Measurements from ENCODE around the gene ANKRD55.
"Not testable (repeated sequence)": the region's sequence is repeated elsewhere in the genome, so short reads cannot be mapped to it uniquely, and the experiment has no call there.

The ANKRD55 gene

DNA sequence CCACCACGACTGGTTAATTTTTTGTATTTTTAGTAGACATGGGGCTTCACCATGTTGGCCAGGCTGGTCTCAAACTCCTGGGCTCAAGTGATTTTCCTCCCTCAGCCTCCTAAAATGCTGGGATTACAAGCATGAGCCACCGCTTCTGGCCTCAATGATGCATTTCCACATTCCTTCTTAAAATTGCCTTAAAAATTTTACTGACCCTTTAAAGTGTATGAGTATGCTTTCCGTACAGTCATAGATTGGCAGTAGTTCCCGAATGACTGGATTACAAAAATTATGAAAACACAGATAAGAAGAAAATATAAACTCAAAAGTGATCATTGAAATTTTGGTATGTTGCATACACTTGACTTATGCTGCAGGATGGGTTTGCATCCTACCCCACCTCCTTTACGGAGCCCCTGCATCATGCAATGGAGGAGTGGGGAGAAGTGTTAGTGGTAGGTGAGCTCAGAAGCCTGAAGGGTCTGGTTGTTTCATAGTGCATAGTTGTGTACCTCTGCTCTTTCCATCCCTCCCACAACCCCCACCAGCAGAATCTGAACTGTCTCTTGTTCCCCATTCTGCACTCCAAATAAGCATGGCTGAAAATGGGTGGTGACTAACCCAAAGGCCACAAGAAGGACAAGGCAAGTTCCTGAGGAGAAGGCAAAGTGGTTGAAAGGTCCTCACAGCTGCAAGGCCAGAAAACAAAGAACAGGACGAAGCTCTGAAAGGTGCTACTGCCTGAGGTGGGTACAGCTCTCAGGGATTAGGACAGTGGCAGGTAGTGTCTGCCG, 26.8 kb downstream of the ANKRD55 start:
- no peaks in the 10 kb centered on the region for H3K27me3 Mint-ChIP-seq
- H3K4me1 Mint-ChIP-seq (ENCODE audit: low read depth), result peaks cover 5% of the 10 kb centered on the region
- H3K9me3 Mint-ChIP-seq, result no peaks in the 10 kb centered on the region
- H3K27ac Mint-ChIP-seq, result no peak overlapping the region
- no peak overlapping the region for H3K4me3 Mint-ChIP-seq
- no peaks in the 10 kb centered on the region for H3K36me3 Mint-ChIP-seq (ENCODE audit: low read depth)

- not testable (repeated sequence) for H3K27ac Mint-ChIP-seq; H3K4me3 Mint-ChIP-seq; H3K9me3 Mint-ChIP-seq; H3K36me3 Mint-ChIP-seq (ENCODE audit: low read depth); H3K27me3 Mint-ChIP-seq
- peaks cover 13% of the 10 kb centered on the region for H3K4me1 Mint-ChIP-seq (ENCODE audit: low read depth)
Observed at GRCh38 chr5:56203936-56204335, 29.2 kb downstream of the ANKRD55 start.

DNA sequence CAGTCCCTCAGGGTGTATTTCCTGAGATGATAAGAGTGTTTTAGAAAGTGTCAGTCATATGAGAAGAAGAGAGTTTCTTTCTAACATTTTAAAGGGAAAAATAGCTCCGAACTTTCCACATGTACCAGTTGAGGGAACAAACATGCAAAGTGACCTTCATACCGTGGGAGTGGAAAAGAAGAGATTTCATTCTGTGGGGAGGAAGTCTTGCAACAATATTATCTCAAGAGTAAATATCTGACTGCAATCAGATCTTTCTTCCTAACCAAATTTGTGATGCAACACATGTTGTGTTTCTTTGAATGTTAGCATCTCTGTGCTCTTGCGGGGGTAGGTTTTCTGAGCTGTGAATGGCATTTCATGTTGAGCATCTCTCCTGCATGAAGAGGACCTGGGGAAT, 30.6 kb downstream of the ANKRD55 start:
- Mint-ChIP-seq H3K36me3 (ENCODE audit: low read depth) (no peaks in the 10 kb centered on the region), H3K27ac (no peak overlapping the region)

DNA sequence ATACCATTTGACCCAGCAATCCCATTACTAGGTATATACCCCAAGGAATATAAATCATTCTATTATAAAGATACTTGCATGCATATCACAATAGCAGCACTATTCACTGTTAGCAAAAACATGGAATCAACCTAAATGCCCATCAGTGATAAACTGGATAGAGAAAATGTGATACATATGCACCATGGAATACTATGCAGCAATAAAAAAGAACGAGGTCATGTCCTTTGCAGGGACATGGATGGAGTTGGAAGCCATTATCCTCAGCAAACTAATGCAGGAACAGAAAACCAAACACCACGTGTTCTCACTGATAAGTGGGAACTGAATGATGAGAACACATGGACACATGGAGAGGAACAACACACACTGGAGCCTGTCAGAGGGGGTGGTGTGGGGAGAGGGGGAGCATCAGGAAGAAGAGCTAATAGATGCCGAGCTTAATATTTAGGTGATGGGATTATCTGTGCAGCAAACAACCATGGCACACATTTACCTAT, 31.3 kb downstream of the ANKRD55 start:
- not testable (repeated sequence) for H3K4me3 Mint-ChIP-seq; H3K36me3 Mint-ChIP-seq (ENCODE audit: low read depth); H3K9me3 Mint-ChIP-seq; H3K27ac Mint-ChIP-seq; H3K27me3 Mint-ChIP-seq
- H3K4me1 Mint-ChIP-seq (ENCODE audit: low read depth), result peaks cover 13% of the 10 kb centered on the region

More for the DNA sequence above, 30.6 kb downstream of the ANKRD55 start:
- H3K4me1 Mint-ChIP-seq (ENCODE audit: low read depth), result peaks cover 13% of the 10 kb centered on the region
- no peaks in the 10 kb centered on the region for H3K27me3 Mint-ChIP-seq
- no peak overlapping the region for H3K4me3 Mint-ChIP-seq
- no peaks in the 10 kb centered on the region for H3K9me3 Mint-ChIP-seq

DNA sequence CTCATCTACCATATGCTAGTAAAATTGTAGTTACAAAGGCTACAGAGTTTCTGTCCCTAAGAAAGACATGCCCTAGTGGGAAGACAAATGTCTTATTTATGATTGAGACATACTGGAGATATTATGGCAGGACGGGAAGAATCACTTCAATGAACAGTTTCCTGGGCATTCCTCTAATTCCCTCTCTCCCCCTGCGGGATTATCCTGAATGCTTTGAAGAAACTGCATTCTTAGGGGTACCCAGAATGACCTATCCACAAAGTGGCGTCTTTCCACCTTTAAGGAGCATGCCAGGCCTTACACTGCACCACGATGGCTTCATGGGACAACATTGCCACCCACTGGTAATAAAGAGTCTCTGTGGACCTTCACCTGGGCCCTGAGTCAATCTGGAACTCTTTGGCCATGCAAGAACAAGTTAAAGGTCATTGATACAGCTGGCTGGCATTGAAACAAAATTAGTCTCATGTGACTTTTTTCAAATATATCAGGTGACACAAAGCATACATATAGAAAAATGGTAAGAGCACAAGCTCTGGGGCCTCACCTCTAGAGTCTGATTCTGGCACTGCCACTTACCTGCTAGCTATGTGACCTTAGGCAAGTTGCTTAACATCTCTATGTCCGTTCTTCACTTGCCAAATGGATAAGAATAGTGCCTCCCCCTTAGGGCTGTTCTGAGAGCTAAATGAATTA, 32.0 kb downstream of the ANKRD55 start:
- H3K9me3 Mint-ChIP-seq, result no peaks in the 10 kb centered on the region
- H3K27ac Mint-ChIP-seq, result no peak overlapping the region
- peaks cover 13% of the 10 kb centered on the region for H3K4me1 Mint-ChIP-seq (ENCODE audit: low read depth)
- H3K4me3 Mint-ChIP-seq, result no peak overlapping the region
- H3K27me3 Mint-ChIP-seq, result no peaks in the 10 kb centered on the region
- no peaks in the 10 kb centered on the region for H3K36me3 Mint-ChIP-seq (ENCODE audit: low read depth)

DNA sequence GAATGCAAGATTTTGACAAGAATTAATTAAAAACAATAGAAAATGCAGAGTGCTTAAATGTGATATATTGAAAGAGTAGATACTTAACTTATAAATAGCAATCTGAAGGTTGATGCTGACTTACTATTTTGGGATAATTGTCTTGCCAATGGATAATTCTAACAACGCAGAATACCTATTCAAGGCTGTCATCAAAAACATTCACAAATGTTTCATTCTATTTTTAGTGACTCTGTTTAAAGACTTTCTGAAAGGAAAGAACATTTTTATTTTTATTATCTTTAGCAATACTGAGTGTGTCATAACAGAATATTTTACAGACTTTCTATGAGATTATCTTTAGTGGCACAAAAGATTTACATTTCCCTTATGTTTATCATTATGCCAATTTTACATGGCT, 38.1 kb downstream of the ANKRD55 start:
- H3K36me3 Mint-ChIP-seq (ENCODE audit: low read depth), result no peaks in the 10 kb centered on the region
- no peaks in the 10 kb centered on the region for H3K27me3 Mint-ChIP-seq
- no peak overlapping the region for H3K4me3 Mint-ChIP-seq
- H3K27ac Mint-ChIP-seq, result no peak overlapping the region
- peaks cover 7% of the 10 kb centered on the region for H3K4me1 Mint-ChIP-seq (ENCODE audit: low read depth)
- no peaks in the 10 kb centered on the region for H3K9me3 Mint-ChIP-seq

- Mint-ChIP-seq H3K27ac (no peak overlapping the region), H3K4me3 (no peak overlapping the region), H3K36me3 (ENCODE audit: low read depth) (no peaks in the 10 kb centered on the region), H3K27me3 (no peaks in the 10 kb centered on the region), H3K4me1 (ENCODE audit: low read depth) (peaks cover 7% of the 10 kb centered on the region), H3K9me3 (no peaks in the 10 kb centered on the region)
Observed at GRCh38 chr5:56192246-56192645, 40.9 kb downstream of the ANKRD55 start.

DNA sequence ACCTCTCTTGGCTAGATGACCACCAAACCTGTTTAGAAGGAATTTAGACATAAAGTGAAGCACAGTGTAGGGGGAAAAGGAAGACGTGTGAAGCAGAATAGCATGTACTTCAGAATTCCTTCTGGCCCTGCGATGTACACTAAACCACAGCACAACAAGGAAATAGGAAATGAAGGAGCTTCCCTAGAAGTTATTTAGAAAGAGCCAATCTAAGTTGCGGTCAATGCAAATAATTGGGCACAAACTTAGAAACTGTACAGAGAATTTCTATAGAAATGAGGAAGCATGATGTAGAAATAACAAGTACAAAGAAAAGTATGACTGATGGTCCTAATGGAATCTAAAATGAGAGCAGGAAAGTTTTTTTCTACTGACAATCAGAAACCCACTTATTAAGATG, 41.5 kb downstream of the ANKRD55 start:
- Mint-ChIP-seq H3K9me3 (no peaks in the 10 kb centered on the region), H3K4me1 (ENCODE audit: low read depth) (peaks cover 7% of the 10 kb centered on the region), H3K27ac (no peak overlapping the region), H3K27me3 (no peaks in the 10 kb centered on the region), H3K4me3 (no peak overlapping the region), H3K36me3 (ENCODE audit: low read depth) (no peaks in the 10 kb centered on the region)

DNA sequence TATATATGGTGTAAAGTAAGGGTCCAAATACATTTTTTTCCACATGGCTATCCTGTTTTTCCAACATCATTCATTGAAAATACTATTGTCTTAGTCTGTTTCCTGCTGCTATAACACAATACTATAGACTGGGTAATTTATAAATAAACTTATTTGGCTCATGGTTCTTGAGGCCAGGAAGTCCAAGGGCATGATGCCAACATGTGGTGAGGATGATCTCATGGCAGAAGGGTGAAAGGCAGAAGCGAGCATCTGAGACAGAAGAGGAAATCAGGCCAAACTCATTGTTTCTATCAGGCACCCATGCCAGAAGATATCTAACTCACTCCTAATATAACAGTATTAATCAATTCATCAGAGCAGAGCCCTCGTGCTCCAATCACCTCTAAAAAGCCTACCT, 42.6 kb downstream of the ANKRD55 start:
- Mint-ChIP-seq H3K27ac (no peak overlapping the region), H3K4me3 (no peak overlapping the region), H3K4me1 (ENCODE audit: low read depth) (peaks cover 7% of the 10 kb centered on the region), H3K36me3 (ENCODE audit: low read depth) (no peaks in the 10 kb centered on the region), H3K27me3 (no peaks in the 10 kb centered on the region), H3K9me3 (no peaks in the 10 kb centered on the region)

DNA sequence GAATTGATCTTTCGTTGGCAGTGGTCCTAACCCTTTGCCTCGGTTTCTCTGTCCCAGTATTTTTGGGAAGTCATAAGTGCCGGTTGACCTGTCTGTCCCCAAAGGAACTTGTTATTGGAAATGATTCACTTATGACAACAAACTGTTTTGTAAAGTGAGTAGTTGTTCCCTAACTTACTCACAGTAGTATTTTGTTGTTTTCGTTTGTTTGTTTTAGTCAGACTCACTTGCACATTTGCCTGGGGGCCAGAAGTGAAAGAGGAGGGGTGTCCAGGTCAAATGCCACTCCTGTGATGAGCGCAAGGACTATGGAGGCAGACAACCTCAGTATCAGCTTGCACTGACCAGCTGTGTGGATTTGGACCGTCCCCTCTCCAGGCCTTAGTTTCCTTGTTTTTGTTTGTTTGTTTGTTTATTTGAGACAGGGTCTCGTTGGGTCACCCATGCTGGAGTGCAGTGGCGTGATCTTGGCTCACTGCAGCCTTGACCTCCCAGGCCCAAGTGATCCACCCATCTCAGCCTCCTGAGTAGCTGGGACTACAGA, 47.3 kb downstream of the ANKRD55 start:
- no peaks in the 10 kb centered on the region for H3K9me3 Mint-ChIP-seq
- H3K27ac Mint-ChIP-seq, result no peak overlapping the region
- no peak overlapping the region for H3K4me3 Mint-ChIP-seq
- H3K4me1 Mint-ChIP-seq (ENCODE audit: low read depth), result peaks cover 7% of the 10 kb centered on the region
- no peaks in the 10 kb centered on the region for H3K36me3 Mint-ChIP-seq (ENCODE audit: low read depth)
- H3K27me3 Mint-ChIP-seq, result no peaks in the 10 kb centered on the region

GRCh38 chr5:56183506-56183905, 49.6 kb downstream of the ANKRD55 start:
- Mint-ChIP-seq H3K27ac (no peak overlapping the region), H3K27me3 (no peaks in the 10 kb centered on the region)

DNA sequence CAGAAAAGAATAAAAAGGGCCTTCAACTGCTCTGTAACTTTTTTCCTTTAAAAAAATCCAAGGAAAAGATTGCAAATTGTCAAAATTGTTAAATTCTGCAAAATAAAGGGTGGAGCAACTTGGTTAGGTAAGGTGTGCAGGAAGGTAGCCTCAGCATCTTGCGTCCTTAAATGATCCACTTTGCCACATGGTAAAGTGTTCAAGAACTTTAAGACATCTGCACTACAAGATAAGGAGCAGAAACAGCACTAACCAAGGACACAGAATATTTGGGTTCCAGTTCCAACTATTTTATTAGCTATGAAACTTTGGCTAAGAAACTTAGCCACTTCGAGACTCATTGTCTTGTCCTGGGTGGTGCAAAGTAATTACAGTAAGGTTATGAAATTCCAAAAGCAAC, 53.7 kb downstream of the ANKRD55 start:
- Mint-ChIP-seq H3K4me1 (ENCODE audit: low read depth) (no peaks in the 10 kb centered on the region), H3K27ac (no peak overlapping the region), H3K9me3 (no peaks in the 10 kb centered on the region), H3K27me3 (no peaks in the 10 kb centered on the region), H3K4me3 (no peak overlapping the region), H3K36me3 (ENCODE audit: low read depth) (no peaks in the 10 kb centered on the region)

More at GRCh38 chr5:56183506-56183905, 49.6 kb downstream of the ANKRD55 start:
- Mint-ChIP-seq H3K4me1 (ENCODE audit: low read depth) (no peaks in the 10 kb centered on the region), H3K4me3 (no peak overlapping the region), H3K36me3 (ENCODE audit: low read depth) (no peaks in the 10 kb centered on the region), H3K9me3 (no peaks in the 10 kb centered on the region)

DNA sequence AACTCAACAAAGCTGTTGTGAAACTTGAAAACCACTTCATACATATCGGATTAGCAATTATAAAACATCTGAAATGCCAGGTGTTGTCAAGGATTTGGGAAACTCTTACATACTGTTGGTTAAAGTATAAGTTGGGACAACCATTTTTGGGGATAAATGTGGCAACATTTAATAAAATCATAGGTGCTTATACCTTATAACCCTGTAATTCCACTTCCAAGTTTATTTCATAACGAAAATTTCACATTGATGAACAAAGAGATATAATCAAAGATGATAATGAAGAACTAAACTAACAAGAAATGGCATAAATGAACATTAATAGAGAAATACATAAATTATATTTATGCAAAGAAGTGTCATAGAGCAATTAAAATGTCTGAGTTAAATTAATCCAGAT, 54.3 kb downstream of the ANKRD55 start:
- H3K27me3 Mint-ChIP-seq, result no peaks in the 10 kb centered on the region
- H3K4me1 Mint-ChIP-seq (ENCODE audit: low read depth), result no peaks in the 10 kb centered on the region
- H3K9me3 Mint-ChIP-seq, result no peaks in the 10 kb centered on the region
- no peak overlapping the region for H3K27ac Mint-ChIP-seq
- H3K4me3 Mint-ChIP-seq, result no peak overlapping the region
- no peaks in the 10 kb centered on the region for H3K36me3 Mint-ChIP-seq (ENCODE audit: low read depth)

DNA sequence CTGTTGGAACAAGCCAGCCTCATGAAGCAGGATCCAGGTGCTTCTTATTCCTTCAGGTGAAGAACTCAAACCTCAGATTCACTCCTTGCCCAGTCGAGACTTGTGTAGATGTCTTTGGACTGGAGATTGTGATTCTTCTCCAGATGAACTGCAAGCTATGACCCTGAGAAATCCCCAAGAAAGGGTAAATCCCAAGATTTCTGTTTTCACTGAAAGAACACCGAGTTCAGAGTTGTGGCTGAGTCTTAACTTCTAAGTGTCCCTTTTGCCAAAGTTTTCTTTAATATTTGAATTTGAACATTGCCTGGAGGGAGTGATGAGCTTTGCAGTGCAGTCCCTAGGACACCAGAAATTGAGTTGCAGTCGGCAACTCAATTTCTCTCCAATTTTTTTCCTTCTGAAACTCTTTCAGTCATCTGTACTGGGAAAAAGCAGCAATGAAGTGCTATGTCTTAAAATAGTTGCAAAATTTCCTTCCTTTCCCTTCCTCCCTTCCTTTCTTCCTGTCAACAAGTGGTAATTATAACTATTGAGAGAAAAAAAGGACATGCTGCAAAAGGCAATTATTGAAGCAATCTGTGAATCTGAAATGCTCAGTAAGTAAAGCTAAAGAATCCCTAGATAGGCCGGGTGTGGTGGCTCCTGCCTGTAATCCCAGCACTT, 56.1 kb downstream of the ANKRD55 start:
- Mint-ChIP-seq H3K27me3 (peaks cover 3% of the 10 kb centered on the region), H3K27ac (no peak overlapping the region), H3K9me3 (no peaks in the 10 kb centered on the region), H3K4me1 (ENCODE audit: low read depth) (peaks cover 11% of the 10 kb centered on the region), H3K4me3 (no peak overlapping the region), H3K36me3 (ENCODE audit: low read depth) (no peaks in the 10 kb centered on the region)

All from stimulated activated naive CD8-positive, alpha-beta T cell treated with anti-CD3 and anti-CD28 coated beads, Interleukin-15, Interleukin-2, amounts not matched to agents 100 ng/mL and 50 ng/mL, for 24 hours (primary cell).